Right renal cortex interstitium (tissue), 3 donors: ENCODE results near the gene ABLIM2. TPM values are rescaled to one million over a fixed set of nuclear protein-coding genes. Genes with fewer than 3 reads are reported as not detected.

ENCODE experiments used
- DNase-seq, 3 donors: peaks; one replicate each; pipeline ENCODE4 v3.0.0-alpha.2; 2013; ENCODE audit warnings: low read depth in 3 of 3, low spot score in 2 of 3
- polyA plus RNA-seq, 3 donors: library from polyadenylated mRNA; unstranded; fragments of 120-200 nt; gene quantifications; one replicate each; pipeline ENCODE4 v1.2.1, GENCODE V29; 2013; ENCODE audit not compliant: insufficient read length in 3 of 3

The ABLIM2 gene
- polyA plus RNA-seq, 3 donors, result 6.5 to 7.2 (median 6.9) TPM

GRCh38 chr4:8194306-8195242 is 36.0 kb upstream of the ABLIM2 start:
- DNase-seq, result no peak

DNA sequence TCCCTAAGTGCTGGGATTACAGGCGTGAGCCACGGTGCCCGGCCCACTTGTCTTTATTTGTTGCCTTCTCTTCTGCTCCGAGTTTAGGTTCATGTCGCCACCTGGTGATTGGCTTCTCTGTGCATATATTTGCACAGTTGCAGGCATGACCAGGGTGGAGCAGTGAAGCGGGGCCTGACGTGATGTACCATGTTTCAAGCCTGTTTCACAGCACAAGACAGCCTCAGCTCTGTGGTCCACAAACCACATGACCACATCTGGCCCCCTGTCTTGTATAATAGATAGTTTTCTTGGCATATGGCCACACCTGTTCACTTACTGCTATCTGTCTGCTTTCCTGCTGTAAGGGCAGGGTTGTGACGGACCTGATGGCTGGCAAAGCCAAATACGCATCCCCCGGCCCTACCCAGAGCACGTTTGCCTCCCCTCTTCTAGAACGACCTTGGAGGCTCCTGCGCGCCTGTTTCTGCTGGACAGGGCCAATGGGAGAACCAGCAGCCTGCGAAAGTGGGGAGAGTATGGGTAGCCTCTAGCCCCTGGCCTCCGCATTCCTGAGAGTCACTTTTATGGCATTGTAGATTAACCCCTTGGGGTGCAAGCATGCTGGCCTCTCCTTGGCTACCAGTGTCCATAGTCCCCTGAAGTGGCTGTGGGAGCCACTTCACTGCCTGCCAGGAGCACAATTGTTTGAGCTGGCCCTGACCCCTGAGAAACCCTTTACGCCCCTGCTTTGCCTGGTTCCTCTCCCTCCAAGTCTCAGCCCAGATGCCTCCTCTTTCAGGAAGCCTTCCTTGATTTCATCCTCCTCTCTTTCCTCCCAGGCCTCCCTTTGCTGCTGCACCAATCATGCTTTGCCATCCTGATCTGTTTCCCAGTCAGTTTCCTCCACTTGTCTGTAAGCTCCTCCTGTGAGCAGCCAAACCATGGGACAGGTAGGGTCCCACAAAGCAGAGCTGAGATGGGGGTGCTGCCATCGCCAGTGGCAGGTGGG is 34.4 kb upstream of the ABLIM2 start:
- no peak for DNase-seq

- no peak for DNase-seq
Observed at GRCh38 chr4:8191136-8191747, 32.6 kb upstream of the ABLIM2 start.

GRCh38 chr4:8189551-8190466 is 31.2 kb upstream of the ABLIM2 start:
- DNase-seq, result no peak

- DNase-seq, result no peak
Observed at GRCh38 chr4:8188743-8189550, 30.3 kb upstream of the ABLIM2 start.

- DNase-seq, result no peak
Observed at GRCh38 chr4:8188085-8188484, 29.5 kb upstream of the ABLIM2 start.

- DNase-seq, result no peak
Observed at GRCh38 chr4:8185930-8186329, 27.3 kb upstream of the ABLIM2 start.

GRCh38 chr4:8185295-8185694 is 26.7 kb upstream of the ABLIM2 start:
- no peak for DNase-seq

DNA sequence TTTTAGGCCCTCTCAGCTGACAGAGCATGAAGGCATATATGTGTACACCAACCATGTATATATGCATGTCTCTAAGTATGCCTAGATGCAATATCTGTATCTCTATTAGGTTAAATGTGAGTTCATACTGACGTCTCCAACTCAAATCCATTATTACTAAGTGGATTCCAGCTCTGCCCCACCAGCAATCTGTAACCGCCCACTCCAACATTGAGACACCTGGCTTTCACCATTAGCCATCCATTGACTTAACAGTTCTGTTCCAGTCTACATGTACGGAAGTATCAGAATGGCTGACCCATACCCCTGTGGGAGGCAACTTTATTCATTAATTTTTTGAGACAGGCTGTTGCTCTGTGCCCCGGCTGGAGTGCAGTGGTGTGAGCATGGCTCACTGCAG is 25.4 kb upstream of the ABLIM2 start:
- DNase-seq, result no peak

- no peak for DNase-seq
Observed at GRCh38 chr4:8182858-8183725, 24.5 kb upstream of the ABLIM2 start.

- no peak for DNase-seq
Observed at GRCh38 chr4:8182294-8182693, 23.7 kb upstream of the ABLIM2 start.

- no peak for DNase-seq
Observed at GRCh38 chr4:8181844-8182243, 23.2 kb upstream of the ABLIM2 start.

GRCh38 chr4:8181119-8181518 is 22.5 kb upstream of the ABLIM2 start:
- no peak for DNase-seq

DNA sequence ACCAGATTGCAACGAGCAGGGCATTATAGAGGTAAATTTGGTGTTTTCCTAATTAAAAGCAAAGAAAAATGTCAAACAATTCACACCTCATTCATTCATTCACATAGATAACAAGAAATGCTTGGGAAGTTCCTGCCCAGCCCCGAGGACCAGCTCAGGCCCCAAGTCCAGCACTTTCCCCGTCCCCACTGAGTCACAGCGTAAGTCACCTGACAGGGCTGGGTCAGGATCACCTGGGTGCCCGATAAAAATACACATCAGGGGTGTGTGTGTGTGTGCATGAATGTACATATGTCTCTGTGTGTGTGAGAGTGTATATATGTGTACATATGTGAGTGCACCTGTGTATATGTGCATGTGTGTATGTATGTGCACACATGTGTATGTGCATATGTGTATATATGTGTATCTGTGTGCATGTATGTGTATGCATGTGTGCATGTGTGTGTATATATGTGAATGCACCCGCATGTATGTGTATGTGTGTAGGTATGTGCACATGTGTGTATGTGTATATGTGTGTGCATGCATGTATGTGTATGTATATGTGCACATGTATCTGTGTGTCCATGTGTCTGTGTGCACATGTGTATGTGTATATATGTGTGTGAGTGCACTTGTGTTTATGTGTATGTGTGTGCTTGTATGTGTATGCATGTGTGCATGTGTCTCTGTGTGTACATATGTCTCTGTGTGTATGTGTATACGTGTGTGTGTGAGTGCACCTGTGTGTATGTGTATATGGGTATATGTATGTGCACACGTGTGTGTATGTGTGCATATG is 21.9 kb upstream of the ABLIM2 start:
- DNase-seq, result no peak

GRCh38 chr4:8179771-8180170 is 21.2 kb upstream of the ABLIM2 start:
- DNase-seq, result no peak

GRCh38 chr4:8179074-8179473 is 20.5 kb upstream of the ABLIM2 start:
- no peak for DNase-seq

GRCh38 chr4:8177956-8178355 is 19.3 kb upstream of the ABLIM2 start:
- no peak for DNase-seq
